Measurements from ENCODE around the gene LCN9. TPM values are rescaled to one million over a fixed set of nuclear protein-coding genes. Genes with fewer than 3 reads are reported as not detected.

The LCN9 gene
- total RNA-seq, 4 donors from 2014 or later = not detected

GRCh38 chr9:135695036-135695435 lies 31.9 kb downstream of the LCN9 start:
- no peak for TF ChIP-seq CTCF (IDR thresholded peaks at IDR 0.05)
- intact Hi-C loops (cut with DNase I) = loop anchor here (10.0 kb wide), 1 partner anchor 90 kb away; no protein-coding TSS in a partner anchor
- Histone ChIP-seq H3K4me1 (no peaks in the 10 kb centered on the region), H3K36me3 (no peaks in the 10 kb centered on the region), H3K27me3 (no peaks in the 10 kb centered on the region), H3K4me3 (replicated peaks in 1 of 3) (no peak overlapping the region), H3K9me3 (no peaks in the 10 kb centered on the region), H3K27ac (no peak overlapping the region)
- no peak for DNase-seq
- 84 to 91% methylated on average over 4 to 12 of the region's 16 CpGs for WGBS, 2 donors

- Histone ChIP-seq H3K36me3 (no peaks in the 10 kb centered on the region), H3K4me1 (no peaks in the 10 kb centered on the region), H3K4me3 (replicated peaks in 1 of 3) (no peak overlapping the region), H3K27ac (no peak overlapping the region), H3K27me3 (no peaks in the 10 kb centered on the region), H3K9me3 (no peaks in the 10 kb centered on the region)
- intact Hi-C loops (cut with DNase I) = loop anchor here (10.0 kb wide), 1 partner anchor 91 kb away; no protein-coding TSS in a partner anchor
- 67 to 75% methylated on average over 3 to 7 of the region's 12 CpGs for WGBS, 2 donors
- no peak for TF ChIP-seq CTCF (IDR thresholded peaks at IDR 0.05)
- no peak for TF ChIP-seq POLR2A (IDR thresholded peaks at IDR 0.05)
- no peak for DNase-seq
These were observed 32.5 kb downstream of the LCN9 start for GRCh38 chr9:135695642-135696041.

- 72 to 80% methylated on average over 5 to 15 of the region's 16 CpGs for WGBS, 2 donors
- H3K9me3 ChIP-seq = no peaks in the 10 kb centered on the region
- no peak overlapping the region for H3K27ac ChIP-seq
- no peaks in the 10 kb centered on the region for H3K36me3 ChIP-seq
- TF ChIP-seq CTCF (IDR thresholded peaks at IDR 0.05) = no peak
- no peak for TF ChIP-seq POLR2A (IDR thresholded peaks at IDR 0.05)
- H3K4me3 ChIP-seq (replicated peaks in 1 of 3) = no peak overlapping the region
- no peaks in the 10 kb centered on the region for H3K27me3 ChIP-seq
- intact Hi-C loops (cut with DNase I) = loop anchor here (10.0 kb wide), 1 partner anchor 92 kb away; no protein-coding TSS in a partner anchor
- no peak for DNase-seq
- H3K4me1 ChIP-seq = peaks cover 0 to under 1% of the 10 kb centered on the region in 2 donors
These were observed 33.3 kb downstream of the LCN9 start for GRCh38 chr9:135696446-135696845.

GRCh38 chr9:135697226-135697625 lies 34.1 kb downstream of the LCN9 start:
- H3K4me3 ChIP-seq (replicated peaks in 1 of 3) = no peak overlapping the region
- no peaks in the 10 kb centered on the region for H3K9me3 ChIP-seq
- intact Hi-C loops (cut with DNase I) = loop anchor here (10.0 kb wide), 1 partner anchor 92 kb away; no protein-coding TSS in a partner anchor
- H3K4me1 ChIP-seq = peaks cover 2 to 8% of the 10 kb centered on the region in 2 donors
- no peak for DNase-seq
- H3K27ac ChIP-seq = no peak overlapping the region
- TF ChIP-seq CTCF (IDR thresholded peaks at IDR 0.05) (no peak), POLR2A (IDR thresholded peaks at IDR 0.05) (no peak)
- H3K36me3 ChIP-seq = no peaks in the 10 kb centered on the region
- no peaks in the 10 kb centered on the region for H3K27me3 ChIP-seq
- WGBS, 2 donors = 83 to 90% methylated on average over 11 to 15 of the region's 15 CpGs

- Histone ChIP-seq H3K4me1 (peaks cover 4 to 12% of the 10 kb centered on the region in 2 donors), H3K36me3 (no peaks in the 10 kb centered on the region), H3K27ac (no peak overlapping the region), H3K9me3 (no peaks in the 10 kb centered on the region), H3K27me3 (no peaks in the 10 kb centered on the region), H3K4me3 (replicated peaks in 1 of 3) (no peak overlapping the region)
- 72 to 79% methylated on average over 7 to 16 of the region's 21 CpGs for WGBS, 2 donors
- intact Hi-C loops (cut with DNase I) = loop anchor here (10.0 kb wide), 1 partner anchor 93 kb away; no protein-coding TSS in a partner anchor
- no peak for DNase-seq
- TF ChIP-seq CTCF (IDR thresholded peaks at IDR 0.05) (no peak), POLR2A (IDR thresholded peaks at IDR 0.05) (no peak)
These were observed 35.1 kb downstream of the LCN9 start for GRCh38 chr9:135698236-135698635.

Measured in thyroid gland (tissue), 4 donors.